Prostate gland (tissue), 2 donors: ENCODE results near the gene NSMCE1. TPM values are rescaled to one million over a fixed set of nuclear protein-coding genes. Genes with fewer than 3 reads are reported as not detected.

Source experiments
- DNase-seq: peaks from one replicate; pipeline ENCODE4 v3.0.0-alpha.2; 2019; ENCODE audit warnings: low spot score
- H3K27ac ChIP-seq, 2 donors: fragments of 200-600 bp; sonication (generic); 2 replicates each; pipeline ENCODE4 v1.5.1; 2017 to 2019
- H3K27me3 ChIP-seq: fragments of 200-600 bp; sonication (generic); replicated peaks from 2 replicates; pipeline ENCODE4 v1.5.1; 2019; ENCODE audit not compliant: insufficient read depth
- H3K36me3 ChIP-seq, 2 donors: fragments of 200-600 bp; sonication (generic); 1 replicate in 1 of 2; 2 replicates in 1 of 2; pipeline versions ENCODE4 v1.5.1 to v1.8.1; 2017 to 2019
- H3K4me1 ChIP-seq: fragments of 200-600 bp; sonication (generic); replicated peaks from 2 replicates; pipeline ENCODE4 v1.5.1; 2019
- H3K4me3 ChIP-seq, 2 donors: fragments of 200-600 bp; sonication (generic); 2 replicates each; pipeline ENCODE4 v1.5.1; 2017 to 2019
- H3K9me3 ChIP-seq: fragments of 200-600 bp; sonication (generic); 2 replicates; pipeline ENCODE4 v1.5.1; 2017
- CTCF ChIP-seq, 4 experiments: fragments of 200-600 bp in 2 of 4; fragments of 450-650 bp in 2 of 4; sonication (generic) in 2 of 4; IDR thresholded peaks; 1 replicate in 3 of 4; 2 replicates in 1 of 4; pipeline ENCODE4 v1.5.1; 2016 to 2019; ENCODE audit warnings: antibody characterized with exemption in 4 of 4, mild to moderate bottlenecking in 2 of 4, moderate library complexity in 2 of 4
- POLR2A ChIP-seq: fragments of 450-650 bp; IDR thresholded peaks from one replicate; pipeline ENCODE4 v1.6.1; 2016; ENCODE audit warnings: antibody characterized with exemption, mild to moderate bottlenecking
- POLR2AphosphoS5 ChIP-seq: sonication (generic); formaldehyde crosslinking; IDR thresholded peaks from one replicate; pipeline ENCODE4 v1.6.1; 2017; ENCODE audit warnings: antibody characterized with exemption
- WGBS: methylation state at CpG from one replicate; pipeline ENCODE4 v1.1.5; 2018; 5-methylcytosine and 5-hydroxymethylcytosine counted together
- intact Hi-C: fragments of 100-400 bp; cut with DNase I; formaldehyde crosslinking; loops from one replicate; pipeline ENCODE4 v1.14.2; 2022
- total RNA-seq, 2 donors: library from RNA; depleted of rRNA; stranded (reverse); fragments of >200 nt; gene quantifications; one replicate each; pipeline ENCODE4 v1.1.0, GENCODE V29; 2016

NSMCE1 gene
- total RNA-seq, 2 donors from 2014 or later: 55.4 to 71.7 TPM

GRCh38 chr16:27298132-27298531 is 29.6 kb upstream of the NSMCE1 start:
- intact Hi-C loops: no loop called here

GRCh38 chr16:27293343-27293742 is 24.8 kb upstream of the NSMCE1 start:
- intact Hi-C loops: no loop called here
- no peaks in the 10 kb centered on the region for H3K27me3 ChIP-seq
- TF ChIP-seq CTCF (IDR thresholded peaks at IDR 0.05) (no peak), POLR2AphosphoS5 (no peak), POLR2A (no peak)
- H3K9me3 ChIP-seq: no peaks in the 10 kb centered on the region
- H3K4me1 ChIP-seq: no peaks in the 10 kb centered on the region
- H3K4me3 ChIP-seq: no peak overlapping the region
- no peak overlapping the region for H3K27ac ChIP-seq
- no peaks in the 10 kb centered on the region for H3K36me3 ChIP-seq
- no peak for DNase-seq
- 70% methylated on average over 5 of the region's 5 CpGs for WGBS

More at GRCh38 chr16:27298132-27298531, 29.6 kb upstream of the NSMCE1 start:
- no peak overlapping the region for H3K4me3 ChIP-seq
- H3K4me1 ChIP-seq: no peaks in the 10 kb centered on the region
- no peaks in the 10 kb centered on the region for H3K9me3 ChIP-seq
- TF ChIP-seq POLR2A: no peak
- H3K36me3 ChIP-seq: no peaks in the 10 kb centered on the region
- H3K27me3 ChIP-seq: no peaks in the 10 kb centered on the region
- WGBS: 95% methylated on average over 5 of the region's 5 CpGs
- no peak overlapping the region for H3K27ac ChIP-seq
- DNase-seq: no peak

- 87% methylated on average over 4 of the region's 4 CpGs for WGBS
- DNase-seq: no peak
- TF ChIP-seq POLR2AphosphoS5: no peak
- no peak for TF ChIP-seq POLR2A
- TF ChIP-seq CTCF (IDR thresholded peaks at IDR 0.05): no peak
- H3K27ac ChIP-seq: no peak overlapping the region
- H3K4me1 ChIP-seq: no peaks in the 10 kb centered on the region
- no peaks in the 10 kb centered on the region for H3K36me3 ChIP-seq
- no peaks in the 10 kb centered on the region for H3K9me3 ChIP-seq
- no peaks in the 10 kb centered on the region for H3K27me3 ChIP-seq
- intact Hi-C loops: no loop called here
- no peak overlapping the region for H3K4me3 ChIP-seq
These were observed 23.2 kb upstream of the NSMCE1 start for GRCh38 chr16:27291722-27292240.

GRCh38 chr16:27291106-27291505 is 22.5 kb upstream of the NSMCE1 start:
- intact Hi-C loops: no loop called here
- Histone ChIP-seq H3K27me3 (no peaks in the 10 kb centered on the region), H3K4me1 (no peaks in the 10 kb centered on the region), H3K9me3 (no peaks in the 10 kb centered on the region), H3K4me3 (no peak overlapping the region), H3K36me3 (no peaks in the 10 kb centered on the region), H3K27ac (no peak overlapping the region)
- TF ChIP-seq POLR2AphosphoS5 (no peak), CTCF (IDR thresholded peaks at IDR 0.05) (no peak), POLR2A (no peak)
- WGBS: 67% methylated on average over 5 of the region's 5 CpGs
- no peak for DNase-seq

GRCh38 chr16:27290562-27290961 is 22.0 kb upstream of the NSMCE1 start:
- no peak for TF ChIP-seq CTCF (IDR thresholded peaks at IDR 0.05)
- TF ChIP-seq POLR2A: no peak
- no peak for TF ChIP-seq POLR2AphosphoS5
- no peak overlapping the region for H3K27ac ChIP-seq
- no peaks in the 10 kb centered on the region for H3K36me3 ChIP-seq
- DNase-seq: no peak
- intact Hi-C loops: no loop called here
- no peaks in the 10 kb centered on the region for H3K4me1 ChIP-seq
- H3K9me3 ChIP-seq: no peaks in the 10 kb centered on the region
- no peaks in the 10 kb centered on the region for H3K27me3 ChIP-seq
- H3K4me3 ChIP-seq: no peak overlapping the region
